Lower leg skin (tissue), 3 donors: ENCODE results near the gene TAF6L.

Source experiments
- POLR2A ChIP-seq, 2 donors: fragments of 450-650 bp; IDR thresholded peaks; one replicate each; pipeline ENCODE4 v1.6.1; 2016 to 2017; ENCODE audit warnings: antibody characterized with exemption in 2 of 2, mild to moderate bottlenecking in 1 of 2, moderate library complexity in 1 of 2
- TF ChIP-seq, protein P1 (sequence below), 3 donors: fragments of 450-650 bp; IDR thresholded peaks; one replicate each; pipeline ENCODE4 v1.5.1; 2016; ENCODE audit warnings: antibody characterized with exemption in 3 of 3, mild to moderate bottlenecking in 3 of 3, moderate library complexity in 2 of 3

DNA sequence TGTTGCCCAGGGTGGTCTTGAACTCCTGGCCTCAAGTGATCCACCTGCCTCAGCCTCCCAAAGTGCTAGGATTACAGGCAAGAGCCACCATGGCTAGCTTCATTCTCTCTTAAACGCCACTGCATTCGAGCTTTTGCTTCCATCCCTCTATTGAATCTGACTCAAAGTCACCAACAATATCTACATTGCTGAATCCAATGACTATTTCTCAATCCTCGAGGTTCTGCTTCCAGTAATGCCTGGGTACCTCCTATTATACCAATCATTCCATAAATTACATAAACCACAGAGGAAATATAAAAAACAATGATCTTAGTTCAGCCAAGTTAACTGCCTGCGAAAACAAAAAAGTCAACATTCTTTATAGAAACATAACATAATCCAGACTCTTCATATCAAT lies 45.9 kb downstream of the TAF6L start:
- TF ChIP-seq, protein P1, sequence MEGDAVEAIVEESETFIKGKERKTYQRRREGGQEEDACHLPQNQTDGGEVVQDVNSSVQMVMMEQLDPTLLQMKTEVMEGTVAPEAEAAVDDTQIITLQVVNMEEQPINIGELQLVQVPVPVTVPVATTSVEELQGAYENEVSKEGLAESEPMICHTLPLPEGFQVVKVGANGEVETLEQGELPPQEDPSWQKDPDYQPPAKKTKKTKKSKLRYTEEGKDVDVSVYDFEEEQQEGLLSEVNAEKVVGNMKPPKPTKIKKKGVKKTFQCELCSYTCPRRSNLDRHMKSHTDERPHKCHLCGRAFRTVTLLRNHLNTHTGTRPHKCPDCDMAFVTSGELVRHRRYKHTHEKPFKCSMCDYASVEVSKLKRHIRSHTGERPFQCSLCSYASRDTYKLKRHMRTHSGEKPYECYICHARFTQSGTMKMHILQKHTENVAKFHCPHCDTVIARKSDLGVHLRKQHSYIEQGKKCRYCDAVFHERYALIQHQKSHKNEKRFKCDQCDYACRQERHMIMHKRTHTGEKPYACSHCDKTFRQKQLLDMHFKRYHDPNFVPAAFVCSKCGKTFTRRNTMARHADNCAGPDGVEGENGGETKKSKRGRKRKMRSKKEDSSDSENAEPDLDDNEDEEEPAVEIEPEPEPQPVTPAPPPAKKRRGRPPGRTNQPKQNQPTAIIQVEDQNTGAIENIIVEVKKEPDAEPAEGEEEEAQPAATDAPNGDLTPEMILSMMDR (IDR thresholded peaks at IDR 0.05) = no peak
- no peak for TF ChIP-seq POLR2A (IDR thresholded peaks at IDR 0.05)
